Measurements from ENCODE around the gene UTS2R.

UTS2R gene

DNA sequence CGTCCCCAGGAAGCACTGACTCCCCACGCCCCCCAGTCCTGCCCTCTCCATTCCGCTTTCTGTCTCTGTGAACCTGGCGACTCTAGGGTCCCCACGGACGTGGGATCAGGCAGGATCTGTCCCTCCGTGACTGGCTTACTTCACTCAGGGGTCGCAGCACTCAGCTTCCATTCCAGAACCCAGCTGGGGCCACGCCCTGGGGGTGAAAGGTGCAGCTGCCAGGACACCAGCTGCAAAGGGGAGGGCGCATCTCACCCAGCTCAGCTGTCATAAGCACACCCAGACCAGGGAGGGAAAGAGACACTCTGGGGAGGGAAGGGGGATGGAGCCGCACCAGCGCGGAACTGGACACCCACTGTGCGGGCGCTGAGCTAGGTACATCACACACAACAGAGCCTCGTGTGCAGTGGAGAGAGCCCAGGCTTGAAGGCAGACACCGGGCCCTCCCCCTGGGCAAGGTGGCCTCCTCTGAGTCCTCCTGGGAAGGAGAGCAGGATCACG, 28.1 kb downstream of the UTS2R start:
- H3K9me3 Mint-ChIP-seq: no peaks in the 10 kb centered on the region
- no peaks in the 10 kb centered on the region for H3K36me3 Mint-ChIP-seq (ENCODE audit: insufficient read depth)
- DNase-seq (no peak), ATAC-seq (replicated peaks) (no peak)
- no peaks in the 10 kb centered on the region for H3K27me3 Mint-ChIP-seq
- no peak overlapping the region for H3K27ac Mint-ChIP-seq
- H3K4me1 Mint-ChIP-seq (ENCODE audit: low read depth in 2 of 2): peaks cover 7 to 12% of the 10 kb centered on the region in 2 donors
- no peak overlapping the region for H3K4me3 Mint-ChIP-seq

DNA sequence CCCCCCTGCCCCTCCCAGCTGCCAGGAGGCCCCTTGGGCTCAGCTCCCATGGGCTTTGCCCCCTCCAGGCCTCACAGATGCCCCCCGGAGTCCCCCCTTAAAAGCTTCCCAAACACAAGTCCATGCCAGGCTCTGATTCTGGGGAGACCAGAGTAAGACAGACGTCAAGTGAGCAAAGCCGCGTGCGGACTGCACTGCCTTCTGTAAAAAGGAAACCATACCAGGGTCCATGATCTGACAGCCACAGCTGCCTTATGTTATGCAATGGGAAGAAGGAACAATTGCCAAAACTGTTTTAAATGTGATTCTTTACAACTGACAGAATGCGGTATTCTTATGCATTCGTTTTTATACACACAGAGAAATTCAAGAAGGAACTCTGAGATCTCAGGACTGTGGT, 28.6 kb downstream of the UTS2R start:
- peak overlapping the region in 1 of 2 donors; percentile 84 for H3K27ac Mint-ChIP-seq
- ATAC-seq (replicated peaks) (no peak), DNase-seq (no peak)
- H3K36me3 Mint-ChIP-seq (ENCODE audit: insufficient read depth): no peaks in the 10 kb centered on the region
- H3K4me3 Mint-ChIP-seq: peak overlapping the region in 1 of 2 donors; percentile 87
- peaks cover 7 to 12% of the 10 kb centered on the region in 2 donors for H3K4me1 Mint-ChIP-seq (ENCODE audit: low read depth in 2 of 2)
- H3K27me3 Mint-ChIP-seq: no peaks in the 10 kb centered on the region
- H3K9me3 Mint-ChIP-seq: no peaks in the 10 kb centered on the region

DNA sequence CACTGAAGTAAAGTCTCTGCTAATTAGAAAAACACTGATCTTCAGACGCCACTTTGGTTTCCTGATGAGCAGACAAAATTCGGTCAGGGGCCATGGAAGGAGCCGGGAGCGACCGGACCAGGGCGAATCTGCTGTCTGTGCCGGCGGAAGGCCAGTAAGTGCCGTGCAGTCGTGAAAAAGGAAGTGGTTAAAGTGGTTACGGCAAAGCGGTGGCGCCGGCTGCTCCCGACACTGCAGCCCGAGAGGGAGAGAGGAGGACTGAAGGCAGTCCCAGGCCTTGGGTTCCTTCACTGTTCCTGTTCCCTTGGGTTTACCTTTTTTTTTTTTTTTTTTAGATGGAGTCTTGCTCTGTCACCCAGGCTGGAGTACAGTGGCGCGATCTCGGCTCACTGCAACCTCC, 29.3 kb downstream of the UTS2R start:
- ATAC-seq (replicated peaks) (peak; percentile 92), DNase-seq (peak; percentile 23 to 33 (median 31))

DNA sequence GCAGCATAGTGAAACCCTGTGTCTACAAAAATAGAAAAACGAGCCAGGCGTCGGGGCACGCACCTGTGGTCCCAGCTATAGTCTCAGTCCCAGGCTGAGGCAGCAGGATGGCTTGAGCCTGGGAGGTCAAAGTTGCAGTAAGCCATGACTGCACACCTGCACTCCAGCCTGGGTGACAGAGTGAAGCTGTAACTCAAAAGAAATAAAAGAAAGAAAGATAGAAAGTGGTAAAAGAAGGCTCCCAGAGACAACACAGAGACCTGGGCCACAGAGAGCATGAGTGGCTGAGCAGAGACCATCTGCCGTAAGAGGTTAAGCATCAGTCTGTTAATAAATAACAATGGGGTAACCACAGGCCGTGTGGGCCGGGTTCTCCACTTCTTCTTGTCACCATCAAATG, 31.3 kb downstream of the UTS2R start:
- DNase-seq (no peak), ATAC-seq (replicated peaks) (no peak)
- H3K4me1 Mint-ChIP-seq (ENCODE audit: low read depth in 2 of 2): peaks cover 4 to 12% of the 10 kb centered on the region in 2 donors
- H3K4me3 Mint-ChIP-seq: no peak overlapping the region
- no peaks in the 10 kb centered on the region for H3K27me3 Mint-ChIP-seq
- H3K36me3 Mint-ChIP-seq (ENCODE audit: insufficient read depth): no peaks in the 10 kb centered on the region
- H3K27ac Mint-ChIP-seq: no peak overlapping the region
- H3K9me3 Mint-ChIP-seq: no peaks in the 10 kb centered on the region

More for the DNA sequence above, 29.3 kb downstream of the UTS2R start:
- Mint-ChIP-seq H3K4me3 (peak overlapping the region; percentile 75 to 87), H3K27ac (peak overlapping the region; percentile 84 to 86), H3K4me1 (ENCODE audit: low read depth in 2 of 2) (peaks cover 7 to 12% of the 10 kb centered on the region in 2 donors), H3K27me3 (no peaks in the 10 kb centered on the region), H3K36me3 (ENCODE audit: insufficient read depth) (no peaks in the 10 kb centered on the region), H3K9me3 (no peaks in the 10 kb centered on the region)

DNA sequence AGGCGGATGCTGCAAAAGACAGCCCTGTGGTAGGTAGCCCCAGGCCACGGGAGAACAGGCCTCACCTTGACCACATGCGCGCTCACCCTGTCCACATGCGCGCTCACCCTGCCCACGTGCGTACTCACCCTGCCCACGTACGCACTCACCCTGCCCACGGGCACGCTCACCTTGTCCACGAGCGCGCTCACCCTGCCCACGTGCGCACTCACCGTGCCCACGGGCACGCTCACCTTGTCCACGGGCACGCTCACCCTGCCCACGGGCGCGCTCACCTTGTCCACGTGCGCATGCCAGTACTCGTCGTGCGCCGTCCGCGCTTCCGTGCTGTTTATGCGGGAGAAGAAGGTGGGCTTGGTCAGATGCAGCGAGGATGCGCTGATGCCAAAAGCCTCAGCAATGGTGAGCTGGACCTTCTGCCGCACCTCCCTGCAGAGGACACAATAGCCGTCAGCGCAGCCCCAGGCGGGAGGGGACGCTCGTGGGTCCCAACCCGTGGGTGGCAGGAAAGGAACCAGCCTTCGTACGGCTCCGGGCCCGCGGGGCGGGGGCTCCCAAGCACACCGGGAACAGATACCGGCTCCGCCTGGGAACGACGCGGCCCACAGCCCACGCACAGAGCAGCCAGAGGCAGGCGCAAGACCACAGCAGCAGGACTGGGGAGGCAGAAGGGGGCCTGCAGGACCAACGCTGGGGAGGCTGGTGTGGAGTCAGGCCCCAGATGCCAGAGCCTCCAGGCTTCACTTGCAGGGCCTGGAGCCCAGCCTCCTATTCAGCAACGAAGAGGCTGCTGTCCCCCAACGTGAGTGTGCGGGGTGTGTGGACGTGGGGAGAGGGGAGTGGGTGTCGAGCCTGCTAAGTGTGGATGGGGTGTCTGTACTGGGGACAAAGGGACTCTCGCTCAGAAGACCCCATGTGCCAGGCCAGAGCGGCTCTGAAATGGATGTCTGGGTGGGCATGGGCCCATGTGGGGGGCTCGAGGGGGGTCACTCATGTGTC, 32.4 kb downstream of the UTS2R start:
- H3K4me3 Mint-ChIP-seq: no peak overlapping the region
- peaks cover under 1% of the 10 kb centered on the region for H3K36me3 Mint-ChIP-seq (ENCODE audit: insufficient read depth)
- peaks cover 4 to 12% of the 10 kb centered on the region in 2 donors for H3K4me1 Mint-ChIP-seq (ENCODE audit: low read depth in 2 of 2)
- H3K9me3 Mint-ChIP-seq: no peaks in the 10 kb centered on the region
- H3K27ac Mint-ChIP-seq: no peak overlapping the region
- no peaks in the 10 kb centered on the region for H3K27me3 Mint-ChIP-seq
- no peak for ATAC-seq (replicated peaks)
- DNase-seq: no peak

DNA sequence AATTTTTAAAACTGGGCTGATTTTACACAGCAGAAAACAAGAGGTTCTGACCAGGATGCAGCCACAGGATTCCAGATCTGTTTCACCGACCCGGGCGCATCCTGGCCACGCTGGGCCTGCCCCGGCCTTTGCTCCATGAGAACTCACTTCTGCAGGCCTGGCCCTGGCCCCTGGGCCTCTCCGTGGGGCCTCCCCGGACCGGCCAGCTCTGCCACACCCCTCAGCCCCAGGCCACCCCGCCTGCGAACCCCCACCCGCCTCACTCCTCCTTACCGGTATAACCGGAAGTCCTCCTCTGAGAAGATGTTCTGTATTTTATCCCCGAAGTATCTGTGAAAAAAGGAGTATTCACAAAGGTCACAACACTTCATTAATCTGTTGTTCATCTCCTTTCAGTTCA, 33.5 kb downstream of the UTS2R start:
- DNase-seq: no peak
- Mint-ChIP-seq H3K9me3 (no peaks in the 10 kb centered on the region), H3K4me3 (no peak overlapping the region), H3K4me1 (ENCODE audit: low read depth in 2 of 2) (peaks cover 4 to 12% of the 10 kb centered on the region in 2 donors), H3K36me3 (ENCODE audit: insufficient read depth) (peaks cover 4% of the 10 kb centered on the region), H3K27ac (no peak overlapping the region), H3K27me3 (no peaks in the 10 kb centered on the region)
- ATAC-seq (replicated peaks): no peak

DNA sequence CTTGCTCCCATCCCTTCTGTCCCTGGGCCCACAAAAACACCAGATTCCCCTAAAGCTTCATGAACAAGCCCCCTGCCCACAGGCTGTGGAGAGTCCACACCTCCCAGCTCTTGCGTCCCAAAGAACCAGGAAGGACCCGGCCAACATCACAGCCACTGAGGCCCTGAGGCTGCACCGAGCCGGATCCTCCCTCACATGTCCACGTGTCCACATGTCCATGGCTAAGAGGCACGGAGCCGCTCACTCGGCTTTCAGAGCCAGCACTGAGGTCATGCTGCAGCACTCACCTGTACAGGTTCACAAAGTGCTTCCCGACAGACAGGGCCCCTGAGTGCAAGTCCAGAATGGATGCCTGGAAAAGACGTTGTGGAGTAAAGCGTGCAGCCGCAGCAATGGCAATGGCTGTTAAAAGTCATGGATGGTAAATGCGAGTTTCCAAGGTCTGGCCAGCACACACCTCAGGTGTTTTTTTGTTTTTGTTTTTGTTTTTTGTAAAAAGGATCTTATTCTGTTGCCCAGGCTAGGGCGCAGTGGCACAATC, 34.6 kb downstream of the UTS2R start:
- Mint-ChIP-seq H3K27me3 (no peaks in the 10 kb centered on the region), H3K36me3 (ENCODE audit: insufficient read depth) (peaks cover 4% of the 10 kb centered on the region), H3K4me3 (no peak overlapping the region), H3K9me3 (no peaks in the 10 kb centered on the region), H3K27ac (no peak overlapping the region), H3K4me1 (ENCODE audit: low read depth in 2 of 2) (peaks cover 0 to 3% of the 10 kb centered on the region in 2 donors)
- DNase-seq (no peak), ATAC-seq (replicated peaks) (no peak)

DNA sequence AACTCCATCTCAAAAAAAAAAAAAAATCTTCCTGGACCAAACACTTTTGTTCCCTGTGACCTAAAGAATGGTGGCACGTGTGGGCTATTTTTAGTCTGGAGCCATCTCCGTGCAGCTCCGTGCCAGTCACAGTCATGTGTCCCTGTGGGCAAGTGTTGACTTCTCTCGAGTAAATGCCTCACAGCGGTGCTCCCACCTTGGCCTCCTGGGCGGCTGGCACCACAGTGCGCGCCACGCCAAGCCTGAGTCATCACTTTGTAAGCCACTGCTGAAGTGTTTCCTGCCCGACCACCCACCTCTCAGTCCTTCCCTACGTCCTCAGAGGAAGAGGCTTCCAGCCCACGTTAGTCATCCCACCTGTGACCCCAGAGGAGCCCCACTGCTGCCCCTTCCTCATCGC, 35.7 kb downstream of the UTS2R start:
- Mint-ChIP-seq H3K4me1 (ENCODE audit: low read depth in 2 of 2) (no peaks in the 10 kb centered on the region), H3K9me3 (no peaks in the 10 kb centered on the region), H3K36me3 (ENCODE audit: insufficient read depth) (peaks cover 4% of the 10 kb centered on the region), H3K27ac (peak overlapping the region in 1 of 2 donors; percentile 38), H3K4me3 (no peak overlapping the region), H3K27me3 (no peaks in the 10 kb centered on the region)
- ATAC-seq (replicated peaks) (no peak), DNase-seq (no peak)

DNA sequence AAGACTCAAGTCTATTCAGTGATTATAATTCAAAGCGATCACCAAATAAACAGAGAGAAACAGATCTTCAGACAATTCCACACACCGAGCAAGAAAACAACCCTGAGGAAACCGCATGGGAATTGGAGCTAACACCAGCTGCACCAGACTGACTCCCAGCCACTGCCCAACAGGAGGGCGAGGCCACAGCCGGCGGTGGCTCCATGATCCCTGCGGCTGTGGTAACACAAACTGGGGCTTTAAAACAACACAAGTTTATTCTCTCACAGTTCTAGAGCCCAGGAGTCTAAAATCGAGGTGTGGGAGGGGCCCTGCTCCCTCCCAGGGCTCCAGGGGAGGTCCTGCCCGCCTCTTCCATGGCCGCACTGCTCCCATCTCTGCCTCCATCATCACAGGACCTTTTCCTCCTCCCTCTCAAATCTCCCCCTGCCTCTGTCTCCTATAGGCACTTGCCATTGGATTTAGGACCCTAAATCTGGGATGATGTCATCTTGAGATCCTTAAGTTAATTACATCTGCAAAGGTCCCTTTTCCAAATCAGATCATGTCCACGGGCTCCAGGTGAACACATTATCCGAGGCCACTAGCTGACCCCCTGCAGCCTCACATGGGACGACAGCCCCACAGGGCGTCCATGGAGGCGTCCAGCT, 36.8 kb downstream of the UTS2R start:
- H3K4me3 Mint-ChIP-seq: no peak overlapping the region
- no peak overlapping the region for H3K27ac Mint-ChIP-seq
- no peak for DNase-seq

DNA sequence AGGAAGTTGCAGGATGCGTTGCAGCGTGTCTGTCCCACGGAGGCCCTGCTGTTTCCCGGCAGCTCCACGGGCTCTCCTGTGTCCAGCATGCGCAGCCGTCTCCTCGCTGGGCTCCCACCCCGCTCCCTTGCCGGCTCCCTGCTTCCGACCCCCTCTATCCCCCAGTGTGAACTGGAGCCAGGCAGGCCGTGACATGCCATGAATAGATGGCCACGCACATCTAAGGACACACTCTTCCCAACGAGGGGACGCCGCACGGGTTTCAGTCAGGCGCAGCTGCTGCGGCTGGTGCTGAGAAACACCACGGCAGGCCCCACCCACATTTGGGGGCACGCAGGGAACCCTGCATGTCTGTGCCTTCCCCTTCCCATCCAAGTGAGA, 37.4 kb downstream of the UTS2R start:
- Mint-ChIP-seq H3K4me3 (no peak overlapping the region), H3K27me3 (no peaks in the 10 kb centered on the region), H3K9me3 (no peaks in the 10 kb centered on the region), H3K36me3 (ENCODE audit: insufficient read depth) (peaks cover 4% of the 10 kb centered on the region), H3K4me1 (ENCODE audit: low read depth in 2 of 2) (peaks cover 0 to 3% of the 10 kb centered on the region in 2 donors), H3K27ac (no peak overlapping the region)
- no peak for DNase-seq
- no peak for ATAC-seq (replicated peaks)

More for the DNA sequence above, 36.8 kb downstream of the UTS2R start:
- ATAC-seq (replicated peaks): no peak
- Mint-ChIP-seq H3K36me3 (ENCODE audit: insufficient read depth) (peaks cover 4% of the 10 kb centered on the region), H3K4me1 (ENCODE audit: low read depth in 2 of 2) (peaks cover 0 to 3% of the 10 kb centered on the region in 2 donors), H3K9me3 (no peaks in the 10 kb centered on the region), H3K27me3 (no peaks in the 10 kb centered on the region)

DNA sequence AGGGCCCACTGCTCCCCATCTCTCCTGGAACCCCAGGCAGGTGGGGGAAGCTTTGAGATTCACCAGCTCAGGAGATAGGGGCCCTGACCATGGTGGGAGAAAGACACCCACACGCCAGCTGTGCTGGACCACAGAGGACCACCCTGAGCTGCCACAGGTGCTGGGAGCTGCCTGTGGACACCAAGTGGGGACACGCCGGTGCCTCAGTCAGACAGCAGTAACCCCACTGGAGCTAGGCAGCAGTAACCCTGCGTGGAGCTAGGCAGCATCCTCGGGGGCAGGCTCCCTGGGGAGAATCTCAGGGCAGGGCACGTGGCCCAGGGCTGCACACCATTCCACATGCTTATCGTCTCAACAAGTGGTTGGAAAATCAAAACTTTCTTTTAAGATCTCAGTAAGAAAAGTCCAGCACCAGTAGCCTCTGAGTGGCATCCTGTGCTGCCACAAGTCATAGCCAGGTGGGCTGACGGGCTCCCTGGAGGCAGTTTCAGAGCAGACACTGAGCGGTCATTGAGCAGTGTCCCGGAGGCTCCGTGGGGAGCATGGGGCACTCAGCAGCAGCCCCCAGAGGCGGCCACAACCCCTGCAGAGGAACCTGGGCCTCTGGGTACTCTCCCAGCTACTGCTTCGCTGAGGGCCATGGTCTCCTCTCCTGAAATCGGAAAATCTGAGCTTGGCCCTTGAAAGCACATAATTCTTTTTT, 38.6 kb downstream of the UTS2R start:
- Mint-ChIP-seq H3K36me3 (ENCODE audit: insufficient read depth) (peaks cover 11% of the 10 kb centered on the region), H3K4me3 (no peak overlapping the region), H3K4me1 (ENCODE audit: low read depth in 2 of 2) (peaks cover 7 to 9% of the 10 kb centered on the region in 2 donors), H3K27ac (no peak overlapping the region), H3K9me3 (no peaks in the 10 kb centered on the region), H3K27me3 (no peaks in the 10 kb centered on the region)
- DNase-seq (no peak), ATAC-seq (replicated peaks) (no peak)

DNA sequence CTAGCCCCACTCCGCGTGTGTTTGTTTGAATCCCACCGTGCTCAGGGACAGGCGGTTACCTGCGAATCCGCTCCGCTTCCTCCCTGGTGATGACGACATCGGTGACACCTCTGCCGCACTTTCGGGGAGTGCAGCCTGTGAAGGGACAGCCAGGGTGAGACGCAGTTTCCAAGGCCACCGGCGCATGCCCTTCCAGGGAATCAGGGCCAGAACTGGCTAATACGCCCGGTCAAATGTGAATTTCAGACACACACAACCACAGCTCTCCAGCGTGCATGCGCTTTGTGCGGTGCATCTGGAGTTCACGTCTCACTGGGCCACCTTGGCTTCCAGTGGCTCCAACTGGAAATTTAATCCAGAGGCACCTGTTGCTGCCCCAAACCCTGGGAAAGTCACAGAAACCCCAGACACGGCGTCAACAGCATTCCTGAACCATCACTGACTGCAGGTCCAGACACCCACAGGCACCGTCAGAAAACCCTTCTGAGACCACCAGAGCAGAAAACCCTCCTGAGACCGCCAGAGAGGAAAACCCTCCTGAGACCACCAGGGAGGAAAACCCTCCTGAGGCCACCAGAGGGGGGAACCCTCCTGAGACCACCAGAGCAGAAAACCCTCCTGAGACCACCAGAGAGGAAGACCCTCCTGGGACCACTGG, 40.0 kb downstream of the UTS2R start:
- no peak for ATAC-seq (replicated peaks)
- DNase-seq: no peak

More for the DNA sequence above, 40.0 kb downstream of the UTS2R start:
- Mint-ChIP-seq H3K36me3 (ENCODE audit: insufficient read depth) (peaks cover 11% of the 10 kb centered on the region), H3K9me3 (no peaks in the 10 kb centered on the region), H3K27ac (no peak overlapping the region), H3K4me3 (no peak overlapping the region), H3K27me3 (no peaks in the 10 kb centered on the region), H3K4me1 (ENCODE audit: low read depth in 2 of 2) (peaks cover 7 to 10% of the 10 kb centered on the region in 2 donors)
